Measurements from ENCODE around the gene IGFALS. TPM values are rescaled to one million over a fixed set of nuclear protein-coding genes. Genes with fewer than 3 reads are reported as not detected.

The IGFALS gene
- total RNA-seq, 1 donor from 2014 or later, result not detected

GRCh38 chr16:1767116-1767994 lies 26.1 kb downstream of the IGFALS start:
- no peaks in the 10 kb centered on the region for H3K9me3 ChIP-seq (ENCODE audit: control insufficient read depth in 3 of 3, low read length in 3 of 3)
- H3K36me3 ChIP-seq (ENCODE audit: control insufficient read depth in 3 of 3, insufficient read depth in 3 of 3, low read length in 3 of 3), result peaks cover 35 to 51% (median 46%) of the 10 kb centered on the region in 3 donors

GRCh38 chr16:1766701-1767100 lies 26.8 kb downstream of the IGFALS start:
- no peaks in the 10 kb centered on the region for H3K27me3 ChIP-seq (ENCODE audit: control insufficient read depth in 3 of 3, insufficient read depth in 3 of 3, low read length in 3 of 3)
- H3K9me3 ChIP-seq (ENCODE audit: control insufficient read depth in 3 of 3, low read length in 3 of 3), result no peaks in the 10 kb centered on the region
- peaks cover 38 to 53% (median 49%) of the 10 kb centered on the region in 3 donors for H3K36me3 ChIP-seq (ENCODE audit: control insufficient read depth in 3 of 3, insufficient read depth in 3 of 3, low read length in 3 of 3)
- no peak overlapping the region for H3K27ac ChIP-seq (ENCODE audit: low read depth, low read length)
- no peak overlapping the region for H3K4me3 ChIP-seq (ENCODE audit: low read length in 3 of 3)
- H3K9ac ChIP-seq (ENCODE audit: low read depth in 1 of 3, low read length in 3 of 3), result no peak overlapping the region
- H3K4me1 ChIP-seq (ENCODE audit: control insufficient read depth in 3 of 3, insufficient read depth in 3 of 3, low read length in 3 of 3), result peaks cover 6 to 15% (median 11%) of the 10 kb centered on the region in 3 donors

More at GRCh38 chr16:1767116-1767994, 26.1 kb downstream of the IGFALS start:
- Histone ChIP-seq H3K9ac (ENCODE audit: low read depth in 1 of 3, low read length in 3 of 3) (no peak overlapping the region), H3K4me3 (ENCODE audit: low read length in 3 of 3) (no peak overlapping the region), H3K4me1 (ENCODE audit: control insufficient read depth in 3 of 3, insufficient read depth in 3 of 3, low read length in 3 of 3) (peaks cover 13 to 21% (median 18%) of the 10 kb centered on the region in 3 donors), H3K27me3 (ENCODE audit: control insufficient read depth in 3 of 3, insufficient read depth in 3 of 3, low read length in 3 of 3) (no peaks in the 10 kb centered on the region), H3K27ac (ENCODE audit: low read depth, low read length) (no peak overlapping the region)

- Histone ChIP-seq H3K27ac (ENCODE audit: low read depth, low read length) (no peak overlapping the region), H3K27me3 (ENCODE audit: control insufficient read depth in 3 of 3, insufficient read depth in 3 of 3, low read length in 3 of 3) (no peaks in the 10 kb centered on the region), H3K9me3 (ENCODE audit: control insufficient read depth in 3 of 3, low read length in 3 of 3) (no peaks in the 10 kb centered on the region), H3K9ac (ENCODE audit: low read depth in 1 of 3, low read length in 3 of 3) (no peak overlapping the region), H3K4me3 (ENCODE audit: low read length in 3 of 3) (no peak overlapping the region), H3K4me1 (ENCODE audit: control insufficient read depth in 3 of 3, insufficient read depth in 3 of 3, low read length in 3 of 3) (peaks cover 6 to 14% (median 11%) of the 10 kb centered on the region in 3 donors), H3K36me3 (ENCODE audit: control insufficient read depth in 3 of 3, insufficient read depth in 3 of 3, low read length in 3 of 3) (peaks cover 38 to 53% (median 50%) of the 10 kb centered on the region in 3 donors)
These were observed 27.3 kb downstream of the IGFALS start for GRCh38 chr16:1766231-1766630.

GRCh38 chr16:1765826-1766225 lies 27.7 kb downstream of the IGFALS start:
- Histone ChIP-seq H3K4me1 (ENCODE audit: control insufficient read depth in 3 of 3, insufficient read depth in 3 of 3, low read length in 3 of 3) (peaks cover 6 to 13% (median 11%) of the 10 kb centered on the region in 3 donors), H3K9ac (ENCODE audit: low read depth in 1 of 3, low read length in 3 of 3) (no peak overlapping the region), H3K27ac (ENCODE audit: low read depth, low read length) (no peak overlapping the region), H3K9me3 (ENCODE audit: control insufficient read depth in 3 of 3, low read length in 3 of 3) (no peaks in the 10 kb centered on the region), H3K27me3 (ENCODE audit: control insufficient read depth in 3 of 3, insufficient read depth in 3 of 3, low read length in 3 of 3) (no peaks in the 10 kb centered on the region), H3K36me3 (ENCODE audit: control insufficient read depth in 3 of 3, insufficient read depth in 3 of 3, low read length in 3 of 3) (peaks cover 41 to 56% (median 54%) of the 10 kb centered on the region in 3 donors), H3K4me3 (ENCODE audit: low read length in 3 of 3) (no peak overlapping the region)

GRCh38 chr16:1764971-1765370 lies 28.5 kb downstream of the IGFALS start:
- no peak overlapping the region for H3K27ac ChIP-seq (ENCODE audit: low read depth, low read length)
- H3K27me3 ChIP-seq (ENCODE audit: control insufficient read depth in 3 of 3, insufficient read depth in 3 of 3, low read length in 3 of 3), result no peaks in the 10 kb centered on the region
- peaks cover 48 to 64% (median 62%) of the 10 kb centered on the region in 3 donors for H3K36me3 ChIP-seq (ENCODE audit: control insufficient read depth in 3 of 3, insufficient read depth in 3 of 3, low read length in 3 of 3)
- H3K4me1 ChIP-seq (ENCODE audit: control insufficient read depth in 3 of 3, insufficient read depth in 3 of 3, low read length in 3 of 3), result peaks cover 0 to 5% (median 3%) of the 10 kb centered on the region in 3 donors
- no peak overlapping the region for H3K9ac ChIP-seq (ENCODE audit: low read depth in 1 of 3, low read length in 3 of 3)
- H3K4me3 ChIP-seq (ENCODE audit: low read length in 3 of 3), result no peak overlapping the region
- H3K9me3 ChIP-seq (ENCODE audit: control insufficient read depth in 3 of 3, low read length in 3 of 3), result no peaks in the 10 kb centered on the region

GRCh38 chr16:1763521-1764511 lies 29.7 kb downstream of the IGFALS start:
- Histone ChIP-seq H3K4me3 (ENCODE audit: low read length in 3 of 3) (no peak overlapping the region), H3K36me3 (ENCODE audit: control insufficient read depth in 3 of 3, insufficient read depth in 3 of 3, low read length in 3 of 3) (peaks cover 48 to 64% (median 64%) of the 10 kb centered on the region in 3 donors), H3K4me1 (ENCODE audit: control insufficient read depth in 3 of 3, insufficient read depth in 3 of 3, low read length in 3 of 3) (no peaks in the 10 kb centered on the region), H3K27me3 (ENCODE audit: control insufficient read depth in 3 of 3, insufficient read depth in 3 of 3, low read length in 3 of 3) (no peaks in the 10 kb centered on the region), H3K9ac (ENCODE audit: low read depth in 1 of 3, low read length in 3 of 3) (no peak overlapping the region), H3K9me3 (ENCODE audit: control insufficient read depth in 3 of 3, low read length in 3 of 3) (no peaks in the 10 kb centered on the region), H3K27ac (ENCODE audit: low read depth, low read length) (no peak overlapping the region)

- Histone ChIP-seq H3K27me3 (ENCODE audit: control insufficient read depth in 3 of 3, insufficient read depth in 3 of 3, low read length in 3 of 3) (no peaks in the 10 kb centered on the region), H3K4me1 (ENCODE audit: control insufficient read depth in 3 of 3, insufficient read depth in 3 of 3, low read length in 3 of 3) (no peaks in the 10 kb centered on the region), H3K9ac (ENCODE audit: low read depth in 1 of 3, low read length in 3 of 3) (no peak overlapping the region), H3K27ac (ENCODE audit: low read depth, low read length) (no peak overlapping the region), H3K4me3 (ENCODE audit: low read length in 3 of 3) (no peak overlapping the region), H3K36me3 (ENCODE audit: control insufficient read depth in 3 of 3, insufficient read depth in 3 of 3, low read length in 3 of 3) (peaks cover 50 to 60% (median 58%) of the 10 kb centered on the region in 3 donors), H3K9me3 (ENCODE audit: control insufficient read depth in 3 of 3, low read length in 3 of 3) (no peaks in the 10 kb centered on the region)
These were observed 30.5 kb downstream of the IGFALS start for GRCh38 chr16:1762879-1763520.

- Histone ChIP-seq H3K9ac (ENCODE audit: low read depth in 1 of 3, low read length in 3 of 3) (no peak overlapping the region), H3K9me3 (ENCODE audit: control insufficient read depth in 3 of 3, low read length in 3 of 3) (no peaks in the 10 kb centered on the region), H3K27ac (ENCODE audit: low read depth, low read length) (no peak overlapping the region), H3K4me3 (ENCODE audit: low read length in 3 of 3) (no peak overlapping the region), H3K27me3 (ENCODE audit: control insufficient read depth in 3 of 3, insufficient read depth in 3 of 3, low read length in 3 of 3) (no peaks in the 10 kb centered on the region), H3K36me3 (ENCODE audit: control insufficient read depth in 3 of 3, insufficient read depth in 3 of 3, low read length in 3 of 3) (peaks cover 48 to 58% (median 55%) of the 10 kb centered on the region in 3 donors), H3K4me1 (ENCODE audit: control insufficient read depth in 3 of 3, insufficient read depth in 3 of 3, low read length in 3 of 3) (no peaks in the 10 kb centered on the region)
These were observed 31.2 kb downstream of the IGFALS start for GRCh38 chr16:1762196-1762878.

- Histone ChIP-seq H3K27ac (ENCODE audit: low read depth, low read length) (no peak overlapping the region), H3K36me3 (ENCODE audit: control insufficient read depth in 3 of 3, insufficient read depth in 3 of 3, low read length in 3 of 3) (peaks cover 44 to 57% (median 52%) of the 10 kb centered on the region in 3 donors), H3K9ac (ENCODE audit: low read depth in 1 of 3, low read length in 3 of 3) (no peak overlapping the region), H3K27me3 (ENCODE audit: control insufficient read depth in 3 of 3, insufficient read depth in 3 of 3, low read length in 3 of 3) (no peaks in the 10 kb centered on the region), H3K4me3 (ENCODE audit: low read length in 3 of 3) (no peak overlapping the region), H3K9me3 (ENCODE audit: control insufficient read depth in 3 of 3, low read length in 3 of 3) (no peaks in the 10 kb centered on the region), H3K4me1 (ENCODE audit: control insufficient read depth in 3 of 3, insufficient read depth in 3 of 3, low read length in 3 of 3) (no peaks in the 10 kb centered on the region)
These were observed 31.8 kb downstream of the IGFALS start for GRCh38 chr16:1761751-1762150.

Measured in skeletal muscle tissue (tissue), 4 donors.